ENCODE results near the gene SURF4.

DNA sequence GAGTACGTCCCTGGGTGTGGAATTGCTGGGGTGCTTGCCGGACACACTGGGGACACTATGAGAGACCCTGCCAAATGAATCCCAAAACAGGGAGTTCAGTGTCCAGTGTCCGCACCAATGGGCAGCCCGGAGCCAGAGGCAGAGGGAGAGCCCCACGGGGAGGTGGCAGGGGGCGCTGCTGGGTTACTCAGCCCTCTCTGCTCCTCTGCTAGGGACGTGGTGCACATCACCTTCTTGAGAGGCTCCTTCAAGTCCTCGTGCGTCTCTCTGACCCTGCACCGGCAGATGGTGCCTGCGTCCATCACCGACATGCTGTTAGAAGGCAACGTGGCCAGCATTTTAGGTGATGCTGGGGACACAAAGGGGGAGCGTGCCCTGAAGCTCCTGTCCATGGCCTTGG is 21.1 kb upstream of the SURF4 start:
- no peak for TF ChIP-seq POLR2A (IDR thresholded peaks at IDR 0.05)
- TF ChIP-seq, protein P1, sequence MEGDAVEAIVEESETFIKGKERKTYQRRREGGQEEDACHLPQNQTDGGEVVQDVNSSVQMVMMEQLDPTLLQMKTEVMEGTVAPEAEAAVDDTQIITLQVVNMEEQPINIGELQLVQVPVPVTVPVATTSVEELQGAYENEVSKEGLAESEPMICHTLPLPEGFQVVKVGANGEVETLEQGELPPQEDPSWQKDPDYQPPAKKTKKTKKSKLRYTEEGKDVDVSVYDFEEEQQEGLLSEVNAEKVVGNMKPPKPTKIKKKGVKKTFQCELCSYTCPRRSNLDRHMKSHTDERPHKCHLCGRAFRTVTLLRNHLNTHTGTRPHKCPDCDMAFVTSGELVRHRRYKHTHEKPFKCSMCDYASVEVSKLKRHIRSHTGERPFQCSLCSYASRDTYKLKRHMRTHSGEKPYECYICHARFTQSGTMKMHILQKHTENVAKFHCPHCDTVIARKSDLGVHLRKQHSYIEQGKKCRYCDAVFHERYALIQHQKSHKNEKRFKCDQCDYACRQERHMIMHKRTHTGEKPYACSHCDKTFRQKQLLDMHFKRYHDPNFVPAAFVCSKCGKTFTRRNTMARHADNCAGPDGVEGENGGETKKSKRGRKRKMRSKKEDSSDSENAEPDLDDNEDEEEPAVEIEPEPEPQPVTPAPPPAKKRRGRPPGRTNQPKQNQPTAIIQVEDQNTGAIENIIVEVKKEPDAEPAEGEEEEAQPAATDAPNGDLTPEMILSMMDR (IDR thresholded peaks at IDR 0.05 in 8 of 11, conservative IDR thresholded peaks at IDR 0.05 in 3 of 11), result no peak
